Measurements from ENCODE around the gene STBD1. TPM values are rescaled to one million over a fixed set of nuclear protein-coding genes. Genes with fewer than 3 reads are reported as not detected.
"Not testable (repeated sequence)": the region's sequence is repeated elsewhere in the genome, so short reads cannot be mapped to it uniquely, and the experiment has no call there.

Gene STBD1
- polyA plus RNA-seq, 3 donors from 2014 or later = 0.89 to 2.1 (median 0.91) TPM

- H3K4me3 Mint-ChIP-seq = peak overlapping the region; percentile 49 to 86 (median 63)
- H3K27ac Mint-ChIP-seq = peak overlapping the region in 4 of 6 donors; percentile 16 to 51 (median 39)
- H3K4me1 Mint-ChIP-seq = peaks cover 21 to 23% of the 10 kb centered on the region in 2 donors
- peaks cover 6 to 22% (median 22%) of the 10 kb centered on the region in 3 donors for H3K27me3 Mint-ChIP-seq (ENCODE audit: low read depth in 3 of 3)
- no peaks in the 10 kb centered on the region for H3K36me3 Mint-ChIP-seq
- no peaks in the 10 kb centered on the region for H3K9me3 Mint-ChIP-seq
- peak; percentile 52 to 66 (median 59) for DNase-seq
Observed at GRCh38 chr4:76276813-76277212, 29.7 kb upstream of the STBD1 start.

- Mint-ChIP-seq H3K4me3 (peak overlapping the region in 3 of 5 donors; percentile 63 to 86 (median 77)), H3K27ac (no peak overlapping the region), H3K4me1 (peaks cover 21 to 23% of the 10 kb centered on the region in 2 donors), H3K9me3 (no peaks in the 10 kb centered on the region), H3K36me3 (no peaks in the 10 kb centered on the region), H3K27me3 (ENCODE audit: low read depth in 3 of 3) (peaks cover 8 to 22% (median 22%) of the 10 kb centered on the region in 3 donors)
- DNase-seq = no peak
Observed at GRCh38 chr4:76277667-76278066, 28.9 kb upstream of the STBD1 start.

- no peak overlapping the region for H3K27ac Mint-ChIP-seq
- H3K9me3 Mint-ChIP-seq = no peaks in the 10 kb centered on the region
- H3K4me1 Mint-ChIP-seq = peaks cover 21 to 24% of the 10 kb centered on the region in 2 donors
- no peak overlapping the region for H3K4me3 Mint-ChIP-seq
- H3K36me3 Mint-ChIP-seq = no peaks in the 10 kb centered on the region
- no peak for DNase-seq
- peaks cover 8 to 24% (median 24%) of the 10 kb centered on the region in 3 donors for H3K27me3 Mint-ChIP-seq (ENCODE audit: low read depth in 3 of 3)
Observed at GRCh38 chr4:76278583-76278982, 27.9 kb upstream of the STBD1 start.

GRCh38 chr4:76279462-76279861 is 27.1 kb upstream of the STBD1 start:
- DNase-seq = no peak
- peaks cover 26 to 30% of the 10 kb centered on the region in 2 donors for H3K4me1 Mint-ChIP-seq
- H3K4me3 Mint-ChIP-seq = no peak overlapping the region
- no peaks in the 10 kb centered on the region for H3K36me3 Mint-ChIP-seq
- H3K9me3 Mint-ChIP-seq = no peaks in the 10 kb centered on the region
- H3K27ac Mint-ChIP-seq = no peak overlapping the region
- H3K27me3 Mint-ChIP-seq (ENCODE audit: low read depth in 3 of 3) = peaks cover 10 to 24% (median 24%) of the 10 kb centered on the region in 3 donors

- no peak overlapping the region for H3K27ac Mint-ChIP-seq
- no peak overlapping the region for H3K4me3 Mint-ChIP-seq
- peaks cover 11 to 24% (median 19%) of the 10 kb centered on the region in 3 donors for H3K27me3 Mint-ChIP-seq (ENCODE audit: low read depth in 3 of 3)
Observed at GRCh38 chr4:76280488-76281441, 25.8 kb upstream of the STBD1 start.

DNA sequence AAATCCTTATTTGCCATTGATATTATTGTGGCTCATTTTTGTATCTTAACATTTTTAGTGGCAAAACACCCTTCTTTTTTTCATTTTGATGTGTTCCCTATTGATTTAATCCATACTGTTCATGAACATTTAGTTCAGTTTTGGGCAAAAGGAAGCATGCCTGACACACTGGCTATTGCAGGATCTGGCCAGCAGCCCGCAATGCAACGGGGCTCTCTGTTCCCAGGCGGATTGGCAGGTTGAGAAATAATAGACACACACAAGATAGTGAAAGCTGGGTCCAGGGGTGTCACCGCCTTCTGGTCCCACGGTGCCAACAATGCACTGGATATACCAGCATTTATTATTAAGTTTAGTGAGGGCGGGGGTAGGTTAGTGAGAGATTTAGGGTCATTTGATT is 24.9 kb upstream of the STBD1 start:
- H3K4me3 Mint-ChIP-seq, H3K27ac Mint-ChIP-seq, DNase-seq, H3K36me3 Mint-ChIP-seq, H3K9me3 Mint-ChIP-seq: not testable (repeated sequence)
- Mint-ChIP-seq H3K4me1 (peaks cover 19 to 21% of the 10 kb centered on the region in 2 donors), H3K27me3 (ENCODE audit: low read depth in 3 of 3) (peaks cover 13 to 21% (median 16%) of the 10 kb centered on the region in 3 donors)

More at GRCh38 chr4:76280488-76281441, 25.8 kb upstream of the STBD1 start:
- no peaks in the 10 kb centered on the region for H3K36me3 Mint-ChIP-seq
- H3K4me1 Mint-ChIP-seq = peaks cover 26 to 29% of the 10 kb centered on the region in 2 donors
- no peak for DNase-seq
- H3K9me3 Mint-ChIP-seq = no peaks in the 10 kb centered on the region

- H3K27ac Mint-ChIP-seq = no peak overlapping the region
- H3K27me3 Mint-ChIP-seq (ENCODE audit: low read depth in 3 of 3) = peaks cover 14 to 20% (median 15%) of the 10 kb centered on the region in 3 donors
- no peak for DNase-seq
- no peak overlapping the region for H3K4me3 Mint-ChIP-seq
- peaks cover 0 to 8% (median 6%) of the 10 kb centered on the region in 3 donors for H3K36me3 Mint-ChIP-seq
- peaks cover 0 to 4% (median 2%) of the 10 kb centered on the region in 6 donors for H3K9me3 Mint-ChIP-seq
- peaks cover 5 to 7% of the 10 kb centered on the region in 2 donors for H3K4me1 Mint-ChIP-seq
Observed at GRCh38 chr4:76282941-76283689, 23.4 kb upstream of the STBD1 start.

DNA sequence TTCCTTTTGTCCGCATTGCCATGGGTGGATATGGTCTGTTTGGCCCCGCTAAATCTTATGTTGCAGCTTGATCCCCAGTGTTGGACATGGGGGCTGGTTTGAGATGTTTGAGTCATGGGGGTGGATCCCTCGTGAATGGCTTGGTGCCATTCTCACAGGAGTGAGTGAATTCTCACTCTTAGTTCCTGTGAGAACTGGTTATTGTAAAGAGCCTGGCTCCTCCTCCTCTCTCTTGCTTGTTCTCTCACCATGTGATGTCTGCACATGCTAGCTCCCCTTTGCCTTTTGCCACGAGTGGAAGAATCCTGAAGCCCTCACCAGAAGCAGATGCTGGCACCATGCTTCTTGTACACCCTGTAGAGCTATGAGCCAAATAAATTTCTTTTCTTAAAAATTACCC is 22.6 kb upstream of the STBD1 start:
- peaks cover 0 to 4% (median 2%) of the 10 kb centered on the region in 6 donors for H3K9me3 Mint-ChIP-seq
- H3K4me1 Mint-ChIP-seq = peaks cover 5 to 7% of the 10 kb centered on the region in 2 donors
- H3K27ac Mint-ChIP-seq = no peak overlapping the region
- peak in 1 of 3 donors; percentile 15 for DNase-seq
- H3K36me3 Mint-ChIP-seq = peaks cover 0 to 8% (median 6%) of the 10 kb centered on the region in 3 donors
- peaks cover 8 to 23% (median 9%) of the 10 kb centered on the region in 3 donors for H3K27me3 Mint-ChIP-seq (ENCODE audit: low read depth in 3 of 3)
- peak overlapping the region in 1 of 5 donors; percentile 27 for H3K4me3 Mint-ChIP-seq

GRCh38 chr4:76287811-76288210 is 18.7 kb upstream of the STBD1 start:
- not testable (repeated sequence) for H3K9me3 Mint-ChIP-seq, H3K4me3 Mint-ChIP-seq, H3K27ac Mint-ChIP-seq, H3K4me1 Mint-ChIP-seq, DNase-seq, H3K36me3 Mint-ChIP-seq
- H3K27me3 Mint-ChIP-seq (ENCODE audit: low read depth in 3 of 3) = peaks cover 3 to 33% (median 6%) of the 10 kb centered on the region in 3 donors

- no peak overlapping the region for H3K4me3 Mint-ChIP-seq
Observed at GRCh38 chr4:76292730-76293129, 13.8 kb upstream of the STBD1 start.

DNA sequence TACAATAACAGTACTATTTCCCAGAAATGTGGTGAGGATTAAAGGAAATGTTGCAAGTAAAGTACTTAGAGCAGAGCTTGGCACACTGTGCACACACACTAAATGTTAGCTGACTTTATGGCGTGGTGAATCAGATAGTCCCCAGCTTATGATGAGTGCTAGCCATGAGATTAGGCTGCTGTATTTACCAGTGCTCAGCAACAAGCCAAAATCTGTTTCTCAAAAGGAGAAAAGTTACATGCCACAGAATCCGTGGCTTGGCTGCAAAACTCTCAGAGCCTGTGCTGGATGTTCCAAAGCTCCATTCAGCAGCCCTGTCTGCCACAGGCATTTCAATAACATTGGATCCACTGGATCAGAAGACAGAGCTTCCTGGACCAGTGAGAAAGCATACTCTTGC is 12.8 kb upstream of the STBD1 start:
- Mint-ChIP-seq H3K4me3 (no peak overlapping the region), H3K27me3 (ENCODE audit: low read depth in 3 of 3) (peaks cover 2 to 13% (median 4%) of the 10 kb centered on the region in 3 donors), H3K36me3 (peaks cover 12 to 26% (median 19%) of the 10 kb centered on the region in 3 donors), H3K4me1 (no peaks in the 10 kb centered on the region), H3K27ac (no peak overlapping the region), H3K9me3 (peaks cover 4 to 26% (median 8%) of the 10 kb centered on the region in 6 donors)
- no peak for DNase-seq

More at GRCh38 chr4:76292730-76293129, 13.8 kb upstream of the STBD1 start:
- H3K9me3 Mint-ChIP-seq = peaks cover 0 to 17% (median 5%) of the 10 kb centered on the region in 6 donors
- peaks cover 12 to 21% (median 13%) of the 10 kb centered on the region in 3 donors for H3K36me3 Mint-ChIP-seq
- no peaks in the 10 kb centered on the region for H3K4me1 Mint-ChIP-seq
- no peak for DNase-seq
- H3K27me3 Mint-ChIP-seq (ENCODE audit: low read depth in 3 of 3) = peaks cover 0 to 22% (median 2%) of the 10 kb centered on the region in 3 donors
- no peak overlapping the region for H3K27ac Mint-ChIP-seq

DNA sequence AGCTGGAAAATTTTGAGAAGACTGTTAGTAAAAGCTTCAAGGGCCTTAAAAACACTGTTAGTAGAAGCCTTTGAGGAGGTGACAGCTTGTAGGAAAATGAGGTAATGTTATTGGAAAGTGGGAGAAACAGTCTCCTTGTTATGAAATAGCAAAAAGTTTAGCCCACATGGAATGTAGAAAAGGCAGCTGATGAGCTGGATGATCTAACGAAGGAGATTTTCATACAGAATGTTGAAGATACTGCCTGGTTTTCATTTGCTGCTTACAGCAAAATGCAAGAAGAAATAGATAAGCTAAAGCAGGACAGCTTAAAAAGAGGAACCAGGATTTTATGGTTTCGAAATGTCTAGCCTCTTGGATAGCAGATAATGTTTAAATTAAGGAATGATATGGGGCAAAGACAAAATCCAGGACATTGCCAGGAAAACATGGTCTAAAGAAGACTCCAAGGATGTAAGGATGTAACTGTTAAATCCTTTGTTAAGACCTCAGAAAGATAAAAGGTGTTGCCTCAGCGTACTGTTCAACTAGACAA is 10.2 kb upstream of the STBD1 start:
- Mint-ChIP-seq H3K4me3 (no peak overlapping the region), H3K27me3 (ENCODE audit: low read depth in 3 of 3) (peaks cover 2 to 4% (median 2%) of the 10 kb centered on the region in 3 donors), H3K4me1 (peaks cover 7 to 8% of the 10 kb centered on the region in 2 donors), H3K9me3 (peaks cover 4 to 26% (median 9%) of the 10 kb centered on the region in 6 donors), H3K36me3 (peaks cover 12 to 31% (median 19%) of the 10 kb centered on the region in 3 donors), H3K27ac (no peak overlapping the region)
- DNase-seq = no peak

GRCh38 chr4:76298227-76298626 is 8.3 kb upstream of the STBD1 start:
- Mint-ChIP-seq H3K4me3 (no peak overlapping the region), H3K9me3 (peaks cover 4 to 26% (median 9%) of the 10 kb centered on the region in 6 donors), H3K4me1 (peaks cover 16 to 18% of the 10 kb centered on the region in 2 donors), H3K27ac (peak overlapping the region in 1 of 6 donors; percentile 12), H3K36me3 (peaks cover 10 to 31% (median 19%) of the 10 kb centered on the region in 3 donors), H3K27me3 (ENCODE audit: low read depth in 3 of 3) (peaks cover 2% of the 10 kb centered on the region in 3 donors)
- DNase-seq = no peak
